ENCODE data around the gene VAMP5.

DNA sequence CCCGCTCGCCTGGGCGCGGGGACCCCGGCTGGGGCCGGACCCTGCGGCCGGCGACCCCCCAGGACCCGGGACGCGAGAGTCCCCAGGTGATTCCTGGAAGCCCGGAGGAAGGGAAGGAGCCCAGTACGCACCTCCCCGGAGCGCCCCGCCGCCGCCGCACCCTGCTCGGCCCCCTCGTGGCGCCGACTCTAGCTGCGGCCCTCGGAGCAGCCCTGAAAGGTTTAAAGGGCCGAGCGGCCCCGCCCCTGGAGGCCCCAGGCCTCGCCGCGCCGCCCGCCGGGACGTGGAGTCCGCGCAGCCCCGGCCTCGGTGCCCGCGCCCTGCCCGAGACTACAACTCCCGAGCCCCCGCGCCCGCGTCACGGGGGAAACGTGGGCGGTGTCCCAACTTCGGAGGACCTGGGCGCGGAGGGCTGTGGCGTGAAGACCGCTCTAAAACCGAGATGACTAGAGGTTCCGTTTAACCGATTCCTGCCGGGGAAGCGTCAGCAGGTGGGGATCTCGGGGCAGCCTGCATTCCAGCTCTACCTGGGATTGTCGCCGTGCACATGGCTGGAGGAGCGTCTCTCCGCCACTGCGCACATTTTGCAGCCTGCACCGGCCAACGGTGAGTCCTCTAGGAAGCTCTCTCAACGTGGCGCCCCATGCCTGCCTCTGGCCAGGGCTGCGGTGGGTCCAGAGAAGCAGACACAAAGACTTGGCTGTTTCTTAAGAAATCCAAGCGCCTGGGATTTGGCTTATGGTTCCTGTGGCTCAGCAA is 18.4 kb downstream of the VAMP5 start, which contains the start of gene TMEM150A:
- TF ChIP-seq, protein P1, sequence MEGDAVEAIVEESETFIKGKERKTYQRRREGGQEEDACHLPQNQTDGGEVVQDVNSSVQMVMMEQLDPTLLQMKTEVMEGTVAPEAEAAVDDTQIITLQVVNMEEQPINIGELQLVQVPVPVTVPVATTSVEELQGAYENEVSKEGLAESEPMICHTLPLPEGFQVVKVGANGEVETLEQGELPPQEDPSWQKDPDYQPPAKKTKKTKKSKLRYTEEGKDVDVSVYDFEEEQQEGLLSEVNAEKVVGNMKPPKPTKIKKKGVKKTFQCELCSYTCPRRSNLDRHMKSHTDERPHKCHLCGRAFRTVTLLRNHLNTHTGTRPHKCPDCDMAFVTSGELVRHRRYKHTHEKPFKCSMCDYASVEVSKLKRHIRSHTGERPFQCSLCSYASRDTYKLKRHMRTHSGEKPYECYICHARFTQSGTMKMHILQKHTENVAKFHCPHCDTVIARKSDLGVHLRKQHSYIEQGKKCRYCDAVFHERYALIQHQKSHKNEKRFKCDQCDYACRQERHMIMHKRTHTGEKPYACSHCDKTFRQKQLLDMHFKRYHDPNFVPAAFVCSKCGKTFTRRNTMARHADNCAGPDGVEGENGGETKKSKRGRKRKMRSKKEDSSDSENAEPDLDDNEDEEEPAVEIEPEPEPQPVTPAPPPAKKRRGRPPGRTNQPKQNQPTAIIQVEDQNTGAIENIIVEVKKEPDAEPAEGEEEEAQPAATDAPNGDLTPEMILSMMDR (IDR thresholded peaks at IDR 0.05; ENCODE audit: low read depth, low read length, poor library complexity, severe bottlenecking): peak; percentile 35
- no peak for TF ChIP-seq EZH2phosphoT487 (IDR thresholded peaks at IDR 0.05; ENCODE audit: borderline replicate concordance, low read length)

All from DOHH2 (cell line).